GM21529 (cell line): ENCODE results near the gene SHANK3.
"Not testable (repeated sequence)": the region's sequence is repeated elsewhere in the genome, so short reads cannot be mapped to it uniquely, and the experiment has no call there.

Experiments
- ATAC-seq: cut with Tn5 transposase; IDR thresholded peaks from one replicate; pipeline ENCODE4 v1.9.1; 2021; ENCODE audit not compliant: unreplicated experiment

SHANK3 gene

DNA sequence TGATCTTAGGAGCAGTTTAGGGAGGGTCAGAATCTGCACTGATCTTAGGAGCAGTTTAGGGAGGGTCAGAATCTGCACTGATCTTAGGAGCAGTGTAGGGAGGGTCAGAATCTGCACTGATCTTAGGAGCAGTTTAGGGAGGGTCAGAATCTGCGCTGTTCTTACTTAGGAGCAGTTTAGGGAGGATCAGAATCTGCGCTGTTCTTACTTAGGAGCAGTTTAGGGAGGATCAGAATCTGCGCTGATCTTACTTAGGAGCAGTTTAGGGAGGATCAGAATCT, 28.9 kb upstream of the SHANK3 start:
- ATAC-seq, result not testable (repeated sequence)

DNA sequence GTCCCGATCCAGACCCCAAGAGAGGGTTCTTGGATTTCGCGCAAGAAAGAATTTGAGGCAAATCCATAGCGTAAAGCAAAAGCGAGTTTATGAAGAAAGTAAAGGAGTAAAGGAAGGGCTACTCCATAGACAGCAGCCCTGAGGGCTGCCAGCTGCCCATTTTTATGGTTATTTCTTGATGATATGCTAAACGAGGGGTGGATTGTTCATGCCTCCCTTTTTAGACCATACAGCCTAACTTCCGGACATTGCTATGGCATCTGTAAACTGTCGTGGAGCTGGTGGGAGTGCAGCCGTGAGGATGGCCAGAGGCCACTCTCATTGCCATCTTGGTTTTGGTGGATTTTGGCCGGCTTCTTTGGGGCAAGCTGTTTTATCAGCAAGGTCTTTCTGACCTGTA, 19.4 kb upstream of the SHANK3 start:
- no peak for ATAC-seq

DNA sequence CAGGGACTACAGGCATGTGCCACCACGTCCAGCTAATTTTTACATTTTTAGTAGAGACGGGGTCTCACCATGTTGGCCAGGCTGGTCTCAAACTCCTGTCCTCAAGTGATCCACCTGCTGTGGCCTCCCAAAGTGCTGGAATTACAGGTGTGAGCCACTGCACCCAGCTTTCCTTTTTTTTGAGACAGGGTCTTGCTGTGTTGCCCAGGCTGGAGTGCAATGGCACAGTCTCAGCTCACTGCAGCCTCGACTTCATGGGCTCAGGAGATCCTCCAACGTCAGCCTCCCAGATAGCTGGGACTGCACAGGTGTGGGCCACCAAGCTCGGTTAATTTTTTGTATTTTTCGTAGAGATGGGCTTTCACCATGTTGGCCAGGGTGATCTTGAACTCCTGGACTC, 18.0 kb upstream of the SHANK3 start:
- not testable (repeated sequence) for ATAC-seq

DNA sequence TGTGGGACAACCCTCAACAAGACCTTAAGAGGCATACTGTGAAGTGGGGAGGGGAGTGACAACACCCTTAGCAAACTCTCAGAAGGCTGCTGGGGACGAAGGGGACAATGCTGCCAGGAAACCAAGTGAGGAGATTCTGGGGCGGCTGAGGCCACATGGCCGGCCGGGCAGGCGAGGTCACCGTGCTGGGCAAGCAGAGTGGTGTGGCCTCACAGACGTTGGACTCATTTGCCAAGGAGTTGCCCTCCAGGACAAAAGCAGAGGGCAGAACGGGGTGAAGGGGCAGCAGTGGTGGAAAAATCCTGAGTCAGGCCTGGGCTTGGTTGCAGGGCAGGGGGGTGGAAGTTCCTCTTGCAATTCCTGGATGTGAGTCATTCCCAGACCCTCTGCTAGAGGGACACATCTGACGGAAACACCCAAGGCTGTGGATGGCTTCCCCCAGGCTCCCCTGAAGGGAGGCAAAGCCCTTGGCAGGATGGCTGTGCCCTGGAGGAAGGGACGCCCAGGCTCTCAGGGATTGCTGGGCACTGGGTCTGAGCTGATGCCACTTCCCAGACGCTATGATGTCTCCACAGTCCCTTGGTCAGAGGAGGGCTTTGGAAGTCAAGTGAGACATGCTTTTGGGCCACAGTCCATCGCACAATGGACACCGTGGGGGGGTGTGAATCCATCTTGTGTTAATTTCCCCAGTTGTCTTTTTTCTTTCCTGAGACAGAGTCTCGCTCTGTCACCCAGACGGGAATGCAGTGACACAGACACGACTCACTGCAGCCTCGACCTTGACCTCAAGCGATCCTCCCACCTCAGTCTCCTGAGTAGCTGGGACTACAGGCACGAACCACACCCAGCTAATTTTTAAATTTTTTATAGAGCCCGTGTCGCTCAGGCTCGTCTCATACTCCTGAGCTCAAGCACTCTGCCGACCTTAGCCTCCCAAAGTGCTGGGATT, 16.2 kb upstream of the SHANK3 start:
- no peak for ATAC-seq

DNA sequence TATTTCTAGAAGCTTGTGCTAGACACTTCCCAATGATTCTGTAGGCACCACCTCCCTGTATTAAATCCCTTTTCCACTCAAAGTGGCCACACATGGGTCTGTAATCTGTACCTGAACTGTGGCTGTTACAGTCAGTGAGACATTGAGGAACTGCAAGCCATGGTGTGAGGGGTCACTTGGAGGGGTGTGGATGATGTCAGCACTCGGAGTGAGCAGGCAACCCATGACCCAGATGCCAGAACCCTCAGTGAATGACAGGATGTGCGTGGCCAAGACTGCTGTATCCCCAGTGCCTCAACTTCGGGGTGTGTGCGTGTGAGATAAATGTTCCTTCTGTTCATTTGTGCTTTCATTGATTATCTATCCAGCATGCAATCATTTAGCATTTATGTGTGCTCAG, 14.7 kb upstream of the SHANK3 start:
- ATAC-seq, result no peak

DNA sequence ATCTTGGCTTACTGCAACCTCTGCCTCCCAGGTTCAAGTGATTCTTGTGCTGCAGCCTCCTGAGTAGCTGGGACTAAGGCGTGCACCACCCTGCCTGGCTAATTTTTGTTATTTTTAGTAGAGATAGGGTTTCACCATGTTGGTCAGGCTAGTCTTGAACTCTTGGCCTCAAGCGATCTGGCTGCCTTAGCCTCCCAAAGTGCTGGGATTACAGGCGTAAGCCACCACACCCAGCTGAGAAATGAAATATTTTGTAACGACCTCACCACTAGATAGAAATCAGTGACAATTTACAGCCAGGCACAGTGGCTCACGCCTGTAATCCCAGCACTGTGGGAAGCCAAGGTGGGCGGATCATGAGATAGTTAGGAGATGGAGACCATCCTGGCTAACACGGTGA, 12.9 kb upstream of the SHANK3 start:
- ATAC-seq, result not testable (repeated sequence)

DNA sequence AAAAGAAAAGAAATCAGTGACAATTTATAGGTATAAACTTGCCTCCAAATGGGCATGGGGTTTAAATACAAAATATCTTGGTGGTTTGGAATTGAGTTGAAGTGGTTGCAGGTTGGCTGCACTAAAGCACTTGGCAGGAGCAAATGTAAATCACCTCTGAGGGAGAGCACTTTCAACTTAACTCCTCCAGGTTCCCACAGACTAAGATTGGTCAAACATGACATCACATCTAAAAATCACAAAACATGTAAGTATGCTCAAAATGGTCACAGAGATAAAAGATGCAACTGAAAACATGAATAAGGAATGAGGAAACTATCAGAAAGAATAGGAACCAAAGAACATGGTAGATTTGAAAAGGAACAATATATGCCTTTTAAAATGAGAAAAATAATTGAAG, 12.3 kb upstream of the SHANK3 start:
- ATAC-seq, result no peak

DNA sequence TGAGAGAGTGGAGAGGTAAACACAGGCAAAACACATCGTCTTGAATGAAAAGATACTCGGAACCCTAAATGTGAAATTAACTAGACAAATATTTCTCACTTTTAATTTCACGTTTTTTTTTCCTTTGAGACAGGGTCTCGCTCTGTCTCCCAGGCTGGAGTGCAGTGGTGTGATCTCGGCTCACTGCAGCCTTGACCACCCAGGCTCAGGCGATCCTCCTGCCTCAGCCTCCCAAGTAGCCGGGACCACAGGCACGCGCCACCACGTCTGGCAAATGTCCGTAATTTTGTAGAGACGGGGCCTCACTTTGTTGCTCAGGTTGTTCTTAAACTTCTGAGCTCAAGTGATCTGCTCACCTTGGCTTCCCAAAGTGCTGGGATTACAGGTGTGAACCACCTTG, 7.4 kb upstream of the SHANK3 start:
- no peak for ATAC-seq

DNA sequence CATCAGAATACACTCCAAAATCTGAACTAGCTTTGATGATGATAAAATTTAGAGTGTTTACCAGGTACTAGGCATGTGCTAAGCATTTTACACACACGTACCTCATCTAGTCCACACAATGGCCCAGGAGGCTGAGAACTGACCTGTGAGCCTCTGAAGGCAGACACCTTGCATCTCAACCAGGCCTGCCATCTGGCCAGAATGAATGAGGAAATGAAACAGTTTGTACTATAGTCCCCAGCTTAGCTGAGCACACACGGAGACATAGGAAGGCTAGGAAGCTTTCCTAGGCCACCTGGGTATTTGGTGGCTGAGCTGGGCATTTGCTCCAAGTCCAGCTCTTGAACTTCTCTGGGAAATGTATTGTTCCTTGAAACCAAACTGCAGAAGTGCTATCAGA, 6.9 kb upstream of the SHANK3 start:
- ATAC-seq, result no peak

DNA sequence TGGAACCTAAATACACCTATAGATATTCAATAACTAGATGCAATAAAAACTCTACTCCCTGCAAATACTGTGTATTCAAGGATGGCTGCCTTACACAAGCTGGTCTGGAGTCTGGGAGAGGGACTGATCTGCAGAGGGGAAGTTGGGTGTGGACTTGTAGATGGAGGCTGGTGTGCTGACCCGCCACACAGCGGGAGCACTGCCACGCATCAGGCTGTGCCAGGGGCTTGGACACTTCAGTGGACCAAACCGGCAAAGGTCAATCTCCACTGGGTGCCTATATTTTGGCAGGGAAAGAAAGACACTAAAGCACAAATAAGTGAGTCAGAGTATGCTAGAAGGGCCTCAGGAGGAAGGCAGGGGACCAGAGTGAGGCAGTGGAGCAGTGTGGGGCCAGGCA, 2.1 kb upstream of the SHANK3 start:
- ATAC-seq, result no peak

DNA sequence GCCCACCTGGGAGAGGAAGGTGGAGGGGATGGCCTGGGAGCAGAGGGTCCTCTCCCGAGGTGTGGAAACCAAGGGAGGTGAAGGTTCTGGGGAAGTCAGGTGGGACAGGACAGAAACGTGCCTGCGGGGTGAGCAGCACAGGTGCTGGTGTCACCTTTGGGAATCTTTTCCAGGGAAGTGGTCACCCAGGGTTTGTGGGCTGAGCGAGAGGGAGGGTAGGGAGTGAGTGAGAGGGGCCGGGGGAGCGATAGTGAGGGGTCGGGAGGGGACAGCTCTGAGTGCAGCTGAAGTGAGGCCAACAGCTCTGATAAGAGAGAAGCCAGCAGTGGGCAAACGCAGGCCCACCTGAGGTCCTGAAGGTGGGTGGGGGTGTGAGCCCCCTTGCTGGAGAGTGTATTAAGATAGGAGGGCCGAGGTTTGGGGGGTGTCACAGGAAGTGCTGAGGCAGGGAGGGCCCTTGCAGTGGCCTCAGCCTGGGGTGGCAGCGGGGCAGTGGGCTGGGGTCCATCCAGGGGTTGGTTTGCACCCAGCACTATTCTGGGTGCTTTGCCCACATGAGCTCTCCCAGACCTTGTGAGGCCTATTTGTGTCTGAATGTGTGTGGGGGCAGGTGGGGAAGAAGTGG, 1.6 kb upstream of the SHANK3 start:
- no peak for ATAC-seq

DNA sequence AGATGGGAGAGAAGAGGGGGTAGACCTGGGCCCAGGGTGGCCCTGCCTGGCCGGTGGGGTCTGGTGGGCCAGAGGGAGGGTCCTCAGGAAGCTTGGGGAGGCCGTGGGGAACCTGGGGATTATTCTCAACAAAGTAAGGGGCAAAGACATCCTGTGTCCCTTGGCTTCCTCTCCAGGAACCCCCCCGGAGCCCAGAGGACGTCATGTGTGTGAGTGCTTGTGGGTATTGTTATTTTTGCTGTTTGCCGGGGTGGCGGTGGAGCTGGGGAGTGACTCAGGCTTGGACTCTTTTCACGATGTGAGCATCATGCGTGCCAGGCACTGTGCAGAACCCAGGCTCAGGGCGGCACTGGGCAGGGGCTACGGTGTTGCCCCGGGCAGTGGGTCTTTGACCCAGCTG, 982 bp upstream of the SHANK3 start:
- ATAC-seq, result no peak

DNA sequence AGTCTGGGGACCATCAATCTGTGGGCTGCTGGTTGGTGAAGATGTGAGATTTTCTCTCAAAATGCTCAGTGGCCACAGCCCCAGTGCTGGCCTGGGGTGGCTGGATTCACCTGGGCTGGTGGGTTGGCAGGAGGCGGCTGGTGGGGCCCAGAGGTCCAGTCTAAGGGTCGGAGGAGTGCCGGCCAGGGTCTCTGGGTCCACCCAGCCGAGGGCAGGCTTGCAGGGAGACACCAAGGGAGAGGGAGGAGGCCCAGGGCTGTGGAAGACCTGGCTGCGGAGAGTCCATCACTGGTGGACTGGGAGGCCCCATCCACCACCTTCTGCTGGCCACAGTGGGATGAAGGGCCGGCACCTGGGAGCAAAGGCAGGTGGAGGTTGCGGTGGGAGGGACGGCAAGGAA, 582 bp upstream of the SHANK3 start:
- ATAC-seq, result no peak

DNA sequence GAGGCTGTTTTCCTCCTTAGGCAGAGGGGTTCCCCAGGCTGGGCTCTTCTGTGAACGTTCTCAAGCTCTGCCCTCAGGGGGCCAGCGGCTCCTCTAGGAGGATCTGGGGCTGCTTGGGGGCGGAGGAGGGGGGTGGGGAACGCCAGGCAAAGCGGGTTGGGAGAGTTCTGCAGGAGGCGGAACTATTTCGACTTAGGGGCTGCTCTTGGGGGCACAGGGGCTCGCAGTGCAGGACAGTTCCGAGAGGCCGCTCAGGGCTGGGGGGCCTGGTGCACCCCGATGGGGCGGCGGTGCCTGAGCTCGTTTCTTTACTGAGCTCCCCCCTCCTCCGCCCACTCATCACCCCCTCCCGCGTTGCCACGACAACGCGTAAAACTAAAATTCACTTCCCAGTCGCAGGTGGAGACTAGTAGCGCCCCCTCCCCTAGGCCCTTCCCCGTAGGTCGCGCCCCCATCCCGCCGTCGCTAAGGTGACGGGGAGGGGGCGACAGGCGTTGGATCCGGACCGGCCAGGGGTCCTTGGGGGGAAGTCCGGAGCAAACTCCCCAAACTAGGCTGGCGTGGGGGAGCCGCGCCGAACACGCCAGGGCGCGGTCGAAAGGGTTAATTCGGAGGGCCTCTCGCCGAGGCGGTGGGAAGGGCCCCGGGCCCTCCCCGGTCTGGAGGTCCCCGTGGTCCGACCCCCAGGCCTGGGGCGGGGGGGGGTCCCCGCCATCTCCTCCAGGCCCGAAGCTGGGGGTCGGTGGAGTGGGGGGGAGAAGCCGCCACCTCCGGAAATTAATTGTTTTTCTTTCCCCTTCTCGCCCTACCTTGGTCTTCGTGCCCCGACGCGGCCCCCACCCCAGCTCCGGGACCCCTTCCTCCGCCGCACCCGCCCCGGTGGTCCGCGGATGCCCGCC, 857 bp downstream of the SHANK3 start:
- ATAC-seq, result no peak

DNA sequence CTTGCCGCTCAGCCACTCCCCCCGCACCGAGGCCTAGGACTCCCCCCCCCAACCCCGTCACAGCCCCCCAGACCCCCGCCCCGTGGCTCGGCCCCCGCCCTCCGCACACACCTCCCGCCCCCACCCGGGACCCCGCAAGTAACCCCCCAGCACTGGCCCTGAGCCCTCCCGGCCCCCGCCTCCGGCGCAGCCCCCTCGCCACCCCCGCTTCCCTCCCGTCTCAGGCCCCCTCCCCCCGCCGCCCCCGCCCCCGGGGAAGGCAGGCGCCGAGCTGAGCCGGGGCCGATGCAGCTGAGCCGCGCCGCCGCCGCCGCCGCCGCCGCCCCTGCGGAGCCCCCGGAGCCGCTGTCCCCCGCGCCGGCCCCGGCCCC, 1.5 kb downstream of the SHANK3 start:
- ATAC-seq, result no peak

DNA sequence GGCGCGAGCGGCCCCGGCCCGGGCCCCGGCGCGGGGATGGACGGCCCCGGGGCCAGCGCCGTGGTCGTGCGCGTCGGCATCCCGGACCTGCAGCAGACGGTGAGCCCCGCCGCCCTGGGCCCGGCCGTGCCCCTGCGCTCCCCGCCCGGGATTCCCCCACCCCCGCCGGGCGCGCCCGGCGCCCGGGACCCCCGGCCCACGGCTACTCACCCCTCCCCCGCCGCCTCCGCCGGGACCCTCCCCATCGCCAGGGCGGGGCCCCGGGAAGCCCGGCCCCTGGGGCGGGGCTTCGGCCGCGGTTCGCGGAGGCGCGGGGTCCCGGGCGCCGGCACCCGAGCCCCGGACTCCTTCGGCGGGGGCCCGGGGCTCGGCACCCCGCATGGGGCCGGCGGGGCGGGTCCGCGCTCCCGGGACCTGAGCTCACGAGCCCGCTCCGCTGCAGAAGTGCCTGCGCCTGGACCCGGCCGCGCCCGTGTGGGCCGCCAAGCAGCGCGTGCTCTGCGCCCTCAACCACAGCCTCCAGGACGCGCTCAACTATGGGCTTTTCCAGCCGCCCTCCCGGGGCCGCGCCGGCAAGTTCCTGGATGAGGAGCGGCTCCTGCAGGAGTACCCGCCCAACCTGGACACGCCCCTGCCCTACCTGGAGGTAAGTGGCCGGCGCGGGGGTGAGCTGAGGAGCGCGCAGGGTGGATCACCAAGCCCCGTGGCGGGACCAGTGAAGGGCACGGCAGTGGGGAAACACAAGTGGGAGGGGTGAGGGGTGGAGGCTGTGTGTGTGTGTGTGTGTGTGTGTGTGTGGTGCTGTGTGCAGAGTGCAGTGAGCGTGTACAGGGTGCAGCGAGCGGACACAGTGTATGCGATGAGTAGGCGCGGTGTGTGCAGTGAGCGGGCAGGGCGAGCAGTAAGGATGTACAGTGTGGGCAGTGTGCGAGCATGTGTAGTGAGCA, 2.3 kb downstream of the SHANK3 start:
- ATAC-seq, result no peak

DNA sequence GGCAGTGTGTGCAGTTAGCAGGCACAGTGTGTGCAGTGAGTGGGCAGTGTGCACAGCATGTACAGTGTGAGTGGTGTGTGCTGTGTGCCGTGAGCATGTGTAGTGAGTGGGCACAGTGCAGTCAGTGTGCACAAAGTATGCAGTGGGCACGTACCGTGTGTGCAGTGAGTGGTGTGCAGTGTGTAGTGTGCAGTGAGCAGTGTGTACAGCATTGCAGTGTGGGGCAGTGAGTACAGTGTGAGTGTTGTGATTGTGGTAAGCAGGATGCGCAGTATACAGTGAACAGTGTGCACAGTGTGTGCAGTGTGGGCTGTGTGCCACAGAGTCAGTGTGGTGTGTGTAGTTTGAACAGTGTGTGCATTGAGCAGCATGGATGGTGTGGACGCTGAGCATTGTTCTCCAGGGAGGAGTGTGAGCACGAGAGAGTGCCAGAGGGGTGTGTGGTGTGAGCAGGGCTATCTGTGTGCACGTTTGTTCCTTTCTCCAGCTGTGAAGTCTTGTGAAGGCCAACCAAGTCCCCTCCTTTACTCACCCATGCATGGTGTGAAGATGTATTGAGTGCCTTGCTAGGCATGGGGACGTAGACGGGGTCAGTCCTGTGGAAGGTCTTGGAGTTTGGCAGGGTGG, 3.0 kb downstream of the SHANK3 start:
- no peak for ATAC-seq

DNA sequence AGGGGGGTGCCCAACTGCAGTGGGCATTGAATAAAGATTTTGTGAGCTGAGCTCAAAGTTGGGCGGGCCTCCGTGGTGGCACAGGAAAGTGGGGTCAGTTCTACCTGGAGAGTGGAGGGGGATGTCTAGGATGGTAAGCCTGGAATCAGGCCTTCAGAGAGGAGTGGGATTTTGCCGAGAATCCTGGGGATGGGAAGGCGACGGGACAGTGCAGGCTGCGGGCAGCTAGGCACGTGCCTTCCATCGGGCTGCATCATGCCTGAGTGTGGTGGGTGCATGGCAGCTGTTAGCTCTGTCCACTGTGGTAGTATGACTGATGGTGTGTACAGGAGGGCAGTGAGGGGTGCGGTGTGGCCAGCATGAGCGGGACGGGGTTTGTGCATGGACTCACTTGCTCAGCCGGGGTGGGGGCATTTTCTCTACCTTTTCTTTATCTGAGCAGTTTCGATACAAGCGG, 3.6 kb downstream of the SHANK3 start:
- ATAC-seq, result no peak

DNA sequence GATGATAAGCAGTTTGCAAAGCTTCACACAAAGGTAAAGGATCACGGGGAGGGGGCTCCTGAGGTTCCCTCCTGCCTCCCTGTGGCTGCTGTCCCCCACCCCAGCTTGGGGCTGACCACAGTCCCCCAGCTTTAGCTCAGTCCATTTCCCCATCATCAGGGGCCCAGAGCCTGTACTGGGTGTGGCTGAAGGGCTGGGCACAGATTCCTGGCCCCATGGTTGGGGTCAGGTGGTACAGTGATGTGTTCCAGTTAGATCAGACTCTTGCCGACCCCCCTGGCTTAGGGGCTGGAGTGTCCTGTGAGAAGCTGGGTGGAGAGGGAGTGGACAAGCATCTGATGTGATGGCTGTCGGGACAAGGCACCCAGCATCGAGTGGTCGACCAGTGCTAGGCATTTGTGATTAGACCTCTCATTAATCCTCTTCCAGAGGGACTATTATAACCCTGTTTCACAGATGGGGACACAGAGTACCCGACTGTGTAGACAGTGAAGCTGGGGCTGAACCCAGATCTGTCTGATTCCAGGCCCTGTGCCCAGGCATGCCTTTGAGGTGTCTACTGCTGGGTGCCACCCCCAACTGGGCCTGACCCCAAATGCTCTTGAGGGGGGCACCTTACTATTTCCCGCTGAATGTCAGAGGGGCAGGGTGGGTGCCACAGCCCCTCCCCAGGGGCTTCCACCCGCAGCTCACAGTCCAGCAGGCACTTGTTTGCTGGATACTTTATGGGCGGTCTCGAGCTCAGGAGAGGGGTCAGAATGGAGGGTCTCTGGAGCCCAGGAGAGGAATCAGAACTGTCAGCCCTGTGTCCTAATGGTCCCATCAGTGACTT, 4.3 kb downstream of the SHANK3 start:
- no peak for ATAC-seq
